Urinary bladder (tissue), 4 donors: ENCODE results near the gene COPE. TPM values are rescaled to one million over a fixed set of nuclear protein-coding genes. Genes with fewer than 3 reads are reported as not detected.
"Not testable (repeated sequence)": the region's sequence is repeated elsewhere in the genome, so short reads cannot be mapped to it uniquely, and the experiment has no call there.

Source experiments
- DNase-seq: peaks from one replicate; pipeline ENCODE4 v3.0.0-alpha.2; 2015; ENCODE audit errors: extremely low spot score
- H3K27ac ChIP-seq: one replicate; pipeline ENCODE4 v1.5.1; 2013; ENCODE audit warnings: low read depth, mild to moderate bottlenecking, moderate library complexity
- H3K36me3 ChIP-seq: one replicate; pipeline ENCODE4 v1.6.1; 2013; ENCODE audit warnings: mild to moderate bottlenecking, moderate library complexity; ENCODE audit not compliant: insufficient read depth
- H3K4me1 ChIP-seq: one replicate; pipeline ENCODE4 v1.6.1; 2013; ENCODE audit warnings: mild to moderate bottlenecking, moderate library complexity; ENCODE audit not compliant: insufficient read depth
- H3K4me3 ChIP-seq: one replicate; pipeline ENCODE4 v1.5.1; 2013; ENCODE audit warnings: low read depth, low read length
- WGBS: extraction: QIAGEN DNeasy Blood & Tissue Kit; methylation state at CpG from one replicate; pipeline ENCODE4 v1.1.7; 2013; 5-methylcytosine and 5-hydroxymethylcytosine counted together
- polyA plus RNA-seq: library from polyadenylated mRNA; stranded (reverse); fragments of 200-250 nt; gene quantifications from one replicate; pipeline ENCODE4 v1.2.3, GENCODE V29; 2013
- total RNA-seq: library from RNA; depleted of rRNA; stranded (reverse); fragments of >200 nt; gene quantifications from one replicate; pipeline ENCODE4 v1.2.3, GENCODE V29; 2014
- donor health status: healthy with polysubstance abuse.
- donor health status: healthy.

COPE gene
- total and polyA plus RNA-seq, 2 donors, result 47.1 to 188 TPM

DNA sequence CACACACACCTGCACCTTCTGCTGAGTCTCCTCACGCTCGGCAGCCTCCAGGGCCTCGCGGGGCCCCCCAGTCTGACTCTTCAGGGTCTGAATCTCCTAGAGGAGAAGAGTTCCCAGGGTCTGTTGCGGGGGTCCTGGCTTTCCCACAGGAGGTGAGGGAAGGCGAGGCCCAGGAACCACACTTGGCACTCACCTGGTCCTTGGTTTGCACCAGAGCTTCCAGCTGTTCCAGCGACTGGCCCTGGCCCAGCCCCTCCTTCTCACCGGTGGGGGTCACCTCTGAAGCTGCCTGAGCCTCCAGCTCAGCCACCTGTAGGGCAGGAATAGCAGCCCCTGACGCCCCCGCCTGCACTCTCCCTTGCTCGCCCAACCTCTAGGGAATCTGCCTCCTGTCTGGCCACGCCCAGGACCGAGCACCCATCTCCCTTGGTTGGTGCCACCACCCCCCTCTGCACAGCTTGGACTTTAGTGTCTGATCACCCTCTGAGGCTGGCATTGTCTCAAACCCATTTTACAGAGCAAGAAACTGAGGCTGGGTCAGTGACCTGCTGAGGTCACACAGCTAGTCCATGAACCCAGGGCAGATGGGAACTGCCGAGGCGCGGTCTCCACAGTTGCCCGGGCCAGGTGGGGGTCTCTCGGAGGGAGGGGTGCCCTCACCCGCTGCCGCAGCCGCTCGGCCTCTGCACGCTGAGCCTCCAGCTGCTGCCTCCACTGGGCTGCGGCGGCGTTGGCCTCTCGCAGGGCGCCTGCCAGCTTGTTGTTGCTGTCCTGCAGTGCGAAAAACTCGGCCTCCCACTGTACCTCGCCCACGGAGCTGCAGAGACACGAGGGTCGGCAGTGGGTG, 12.4 kb upstream of the COPE start:
- no peak overlapping the region for H3K27ac ChIP-seq
- no peak for DNase-seq
- no peak overlapping the region for H3K4me3 ChIP-seq
- peaks cover 2% of the 10 kb centered on the region for H3K4me1 ChIP-seq
- no peaks in the 10 kb centered on the region for H3K36me3 ChIP-seq
- WGBS, result 87% methylated on average over 34 of the region's 34 CpGs

DNA sequence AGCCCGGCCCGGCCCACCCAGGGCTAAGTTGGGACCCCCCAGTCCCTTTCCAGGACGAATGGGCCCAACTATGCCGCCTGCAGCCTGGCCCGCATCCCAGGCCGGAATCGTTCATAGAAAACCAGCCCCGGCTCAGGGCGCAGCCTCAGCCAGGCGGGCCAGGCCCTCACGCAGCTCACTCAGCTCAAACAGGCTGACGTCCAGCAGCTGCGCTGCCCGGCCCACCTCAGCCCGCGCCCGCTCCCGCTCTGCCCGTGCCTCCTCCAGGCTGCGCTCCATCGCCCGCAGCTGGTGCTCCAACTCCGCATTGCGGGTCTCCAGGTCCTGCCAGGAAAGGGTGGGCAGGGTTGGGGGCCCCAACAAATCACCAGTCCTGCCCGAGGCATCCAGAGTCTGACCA, 10.1 kb upstream of the COPE start:
- Histone ChIP-seq H3K4me1 (peaks cover 2% of the 10 kb centered on the region), H3K36me3 (peaks cover 4% of the 10 kb centered on the region), H3K4me3 (no peak overlapping the region), H3K27ac (no peak overlapping the region)
- WGBS, result 90% methylated on average over 25 of the region's 25 CpGs
- DNase-seq, result no peak

DNA sequence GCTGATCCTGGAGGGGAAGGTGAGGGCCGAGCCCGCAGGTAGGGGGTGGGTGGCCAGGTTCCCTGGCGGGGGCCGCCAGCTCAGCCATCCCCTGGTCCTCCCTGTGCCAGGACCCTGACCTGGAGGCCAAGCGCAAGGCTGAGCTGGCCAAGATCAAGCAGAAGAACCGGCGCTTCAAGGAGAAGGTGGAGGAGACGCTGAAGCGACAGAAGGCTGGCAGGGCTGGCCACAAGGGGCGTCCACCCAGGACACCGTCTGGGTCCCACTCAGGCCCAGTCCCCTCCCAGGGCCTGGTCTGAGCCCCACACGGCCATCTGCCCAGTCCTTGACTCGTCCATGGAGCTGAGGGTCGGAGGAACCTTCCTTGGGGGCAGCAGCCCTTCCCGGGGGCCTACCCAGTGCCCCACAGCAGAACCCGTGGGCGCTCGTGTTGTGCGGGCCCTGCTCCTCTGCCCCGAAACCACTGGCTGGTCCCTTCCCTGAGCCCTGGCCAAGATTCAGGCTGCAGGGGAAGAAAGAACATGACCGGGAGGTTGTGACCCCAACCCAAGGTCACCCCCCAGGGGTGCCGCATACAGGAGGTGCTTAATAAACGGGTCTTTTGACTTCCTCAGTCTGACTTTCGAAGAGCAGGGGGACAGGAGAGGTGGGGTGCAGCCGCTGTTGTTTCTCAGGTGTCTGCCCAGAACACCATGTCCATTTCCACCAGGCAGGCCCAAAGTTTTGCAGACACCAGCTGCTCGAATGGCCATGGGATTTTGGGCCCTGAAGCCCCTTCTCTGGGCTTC, 9.0 kb upstream of the COPE start:
- DNase-seq, result no peak
- no peak overlapping the region for H3K27ac ChIP-seq
- peaks cover 4% of the 10 kb centered on the region for H3K36me3 ChIP-seq
- 88% methylated on average over 26 of the region's 26 CpGs for WGBS
- peaks cover 2% of the 10 kb centered on the region for H3K4me1 ChIP-seq
- no peak overlapping the region for H3K4me3 ChIP-seq

DNA sequence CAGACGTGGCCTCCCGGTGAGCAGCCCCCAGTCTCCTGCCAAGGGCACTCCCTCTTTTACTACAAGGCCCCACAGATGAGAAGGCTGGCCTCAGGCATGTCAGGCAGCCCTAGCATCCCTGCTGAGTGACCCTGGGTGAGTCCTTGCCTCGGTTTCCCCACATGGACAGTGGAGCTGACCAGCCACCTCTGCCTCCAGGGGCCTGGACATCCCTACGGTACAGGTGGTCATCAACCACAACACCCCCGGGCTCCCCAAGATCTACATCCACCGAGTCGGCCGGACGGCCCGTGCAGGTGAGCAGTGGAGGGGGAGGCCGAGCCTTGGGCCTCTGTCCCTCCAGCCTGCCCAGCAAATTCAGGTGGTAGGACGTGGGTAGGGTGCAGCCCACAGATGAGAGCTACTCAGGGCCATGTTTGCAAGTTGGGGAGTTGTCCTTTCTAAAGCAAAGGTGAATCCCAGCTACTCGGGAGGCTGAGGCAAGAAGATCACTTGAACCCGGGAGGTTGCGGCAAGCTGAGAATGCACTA, 5.6 kb upstream of the COPE start:
- Histone ChIP-seq H3K27ac (no peak overlapping the region), H3K4me3 (no peak overlapping the region), H3K4me1 (no peaks in the 10 kb centered on the region), H3K36me3 (peaks cover 7% of the 10 kb centered on the region)
- no peak for DNase-seq
- WGBS, result 93% methylated on average over 15 of the region's 15 CpGs

DNA sequence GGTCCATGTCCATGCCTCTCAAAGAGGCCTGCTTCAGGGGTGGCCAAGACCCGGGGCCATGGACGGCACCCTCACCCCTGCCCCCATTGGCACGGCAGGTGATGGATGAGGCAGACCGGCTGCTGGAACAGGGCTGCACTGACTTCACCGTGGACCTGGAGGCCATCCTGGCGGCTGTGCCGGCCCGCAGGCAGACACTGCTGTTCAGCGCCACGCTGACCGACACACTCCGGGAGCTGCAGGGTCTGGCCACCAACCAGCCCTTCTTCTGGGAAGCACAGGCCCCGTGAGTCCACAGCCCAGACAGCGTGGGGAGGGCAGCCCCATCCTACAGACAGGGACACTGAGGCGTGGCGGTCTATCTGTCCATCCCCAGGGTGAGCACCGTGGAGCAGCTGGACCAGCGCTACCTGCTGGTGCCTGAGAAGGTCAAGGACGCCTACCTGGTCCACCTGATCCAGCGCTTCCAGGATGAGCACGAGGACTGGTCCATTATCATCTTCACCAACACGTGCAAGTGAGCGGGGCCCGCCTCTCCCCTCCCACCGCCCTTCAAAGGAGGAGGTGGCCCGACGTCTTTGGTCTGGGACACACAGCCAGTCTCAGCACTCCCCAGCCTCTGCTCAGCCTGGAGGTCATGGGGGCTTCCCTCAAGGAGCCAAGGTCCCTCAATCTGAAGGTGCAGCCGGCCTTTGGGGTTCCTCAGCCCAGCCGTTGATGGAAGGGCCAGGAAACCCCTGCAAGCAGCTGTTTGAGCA, 3.2 kb upstream of the COPE start:
- no peak overlapping the region for H3K4me3 ChIP-seq
- no peaks in the 10 kb centered on the region for H3K4me1 ChIP-seq
- WGBS, result 82% methylated on average over 29 of the region's 29 CpGs
- H3K27ac ChIP-seq, result no peak overlapping the region
- DNase-seq, result no peak
- peaks cover 7% of the 10 kb centered on the region for H3K36me3 ChIP-seq

DNA sequence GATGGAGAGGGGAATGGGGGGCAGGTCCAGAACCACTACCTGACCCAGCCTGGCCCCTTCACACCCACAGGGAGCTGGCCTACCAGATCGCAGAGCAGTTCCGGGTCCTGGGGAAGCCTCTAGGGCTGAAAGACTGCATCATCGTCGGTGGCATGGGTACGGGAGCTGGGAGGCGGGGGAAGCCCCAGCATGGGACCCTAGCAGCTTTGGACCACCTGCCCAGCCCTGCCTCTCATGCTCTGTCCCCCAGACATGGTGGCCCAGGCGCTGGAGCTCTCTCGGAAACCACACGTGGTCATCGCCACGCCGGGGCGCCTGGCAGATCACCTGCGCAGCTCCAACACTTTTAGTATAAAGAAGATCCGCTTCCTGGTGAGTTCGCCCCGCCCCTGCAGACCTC, 2.4 kb upstream of the COPE start:
- no peaks in the 10 kb centered on the region for H3K4me1 ChIP-seq
- DNase-seq, result no peak
- no peak overlapping the region for H3K4me3 ChIP-seq
- no peak overlapping the region for H3K27ac ChIP-seq
- peaks cover 7% of the 10 kb centered on the region for H3K36me3 ChIP-seq
- WGBS, result 94% methylated on average over 17 of the region's 17 CpGs

DNA sequence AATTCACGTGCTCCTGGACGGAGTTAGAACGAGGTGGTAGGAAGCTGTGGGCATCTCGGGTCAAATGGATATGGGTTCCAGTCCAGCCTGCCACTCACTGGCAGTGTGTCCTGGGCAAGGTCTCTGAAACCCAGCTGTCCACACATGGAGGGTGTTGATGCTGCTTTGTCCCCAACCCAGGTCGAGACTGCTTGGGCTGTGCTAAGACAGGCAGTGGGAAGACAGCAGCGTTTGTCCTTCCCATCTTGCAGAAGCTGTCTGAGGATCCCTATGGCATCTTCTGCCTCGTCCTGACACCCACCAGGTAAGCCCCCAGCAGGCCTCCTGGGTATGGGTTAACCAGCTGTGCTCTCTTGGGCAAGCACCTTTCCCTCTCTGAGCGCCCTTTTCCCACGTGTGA, 1.2 kb upstream of the COPE start:
- H3K4me3 ChIP-seq, result peak overlapping the region; percentile 69
- H3K36me3 ChIP-seq, result peaks cover 7% of the 10 kb centered on the region
- H3K27ac ChIP-seq, result no peak overlapping the region
- DNase-seq, result no peak
- H3K4me1 ChIP-seq, result no peaks in the 10 kb centered on the region
- WGBS, result 57% methylated on average over 9 of the region's 9 CpGs

DNA sequence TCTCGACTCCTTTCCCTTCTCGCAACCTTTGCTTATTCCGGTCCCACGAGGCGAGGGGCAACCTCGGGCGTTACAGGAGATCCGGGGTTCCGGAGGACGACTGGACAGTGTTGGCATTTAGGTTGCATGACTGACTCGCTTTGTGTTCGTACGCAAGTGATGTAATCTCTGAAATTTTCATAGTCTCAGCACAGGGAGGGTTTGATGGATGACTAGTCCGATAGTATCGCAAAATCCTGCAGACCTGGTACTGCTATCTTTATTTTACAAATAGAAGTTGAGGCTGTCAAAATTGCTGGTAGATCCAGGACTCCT, 670 bp upstream of the COPE start:
- no peak for DNase-seq
- no peaks in the 10 kb centered on the region for H3K4me1 ChIP-seq
- H3K4me3 ChIP-seq, result peak overlapping the region; percentile 69
- H3K36me3 ChIP-seq, result peaks cover 6% of the 10 kb centered on the region
- H3K27ac ChIP-seq, result peak overlapping the region; percentile 11
- under 1% methylated on average over 15 of the region's 15 CpGs for WGBS

DNA sequence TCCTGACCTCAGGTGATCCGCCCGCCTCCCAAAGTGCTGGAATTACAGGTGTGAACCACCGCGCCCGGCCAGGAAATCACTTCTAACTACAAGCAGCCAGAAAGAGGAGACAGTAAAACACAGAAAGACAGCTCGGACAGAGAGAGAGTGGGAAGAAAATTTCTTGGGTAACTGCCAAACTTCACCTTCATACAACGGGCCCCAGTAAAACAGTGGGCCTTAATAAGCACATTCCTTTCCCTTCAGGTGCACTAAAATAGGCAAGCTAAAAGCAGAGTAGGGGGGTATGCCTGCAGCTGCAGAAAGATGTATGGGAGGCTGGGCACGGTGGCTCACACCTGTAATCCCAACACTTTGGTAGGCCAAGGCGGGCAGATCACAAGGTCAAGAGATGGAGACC, 1.6 kb downstream of the COPE start:
- not testable (repeated sequence) for H3K4me3 ChIP-seq, H3K36me3 ChIP-seq, H3K4me1 ChIP-seq, DNase-seq, H3K27ac ChIP-seq
- 84% methylated on average over 9 of the region's 9 CpGs for WGBS

DNA sequence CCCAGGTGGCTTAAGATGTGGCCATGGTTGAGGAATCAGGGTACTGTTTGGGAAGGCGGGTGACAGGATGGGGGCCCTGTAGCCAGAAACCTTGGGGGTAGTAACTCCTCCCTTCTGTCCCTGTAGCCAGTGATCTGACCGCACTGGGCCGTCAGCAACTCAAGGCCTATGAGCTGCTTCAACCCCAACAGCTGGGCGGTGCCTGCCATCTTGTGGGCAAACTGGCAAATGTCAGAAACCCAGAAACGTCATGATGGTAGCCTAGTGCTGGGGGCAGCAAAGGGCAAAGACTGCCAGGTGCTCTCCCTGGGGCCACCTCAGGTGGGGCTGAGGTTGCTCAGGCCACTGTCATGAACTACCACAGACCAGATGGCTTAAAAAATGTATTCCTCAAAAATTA, 3.5 kb downstream of the COPE start:
- no peaks in the 10 kb centered on the region for H3K4me1 ChIP-seq
- 52% methylated on average over 5 of the region's 5 CpGs for WGBS
- no peaks in the 10 kb centered on the region for H3K36me3 ChIP-seq
- no peak overlapping the region for H3K27ac ChIP-seq
- H3K4me3 ChIP-seq, result no peak overlapping the region
- no peak for DNase-seq

DNA sequence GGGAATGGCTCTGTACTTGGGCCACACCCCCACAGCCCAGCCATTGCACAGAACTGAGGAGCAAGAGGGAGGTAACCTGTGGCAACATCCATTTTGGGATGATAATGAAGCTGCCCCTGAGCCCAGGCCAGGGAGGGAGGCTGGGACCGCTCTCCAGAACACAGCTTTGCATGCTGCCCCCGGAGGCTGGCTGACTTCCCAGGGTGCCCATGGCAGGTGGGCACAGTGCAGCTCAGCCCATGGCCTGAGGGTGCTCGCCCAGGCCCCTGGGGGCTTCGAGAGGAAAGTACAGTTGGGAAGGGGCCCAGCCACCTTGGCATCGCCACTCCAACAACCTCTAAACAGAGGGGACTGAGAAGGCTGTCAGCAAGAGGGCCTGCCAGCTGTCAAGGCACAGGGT, 5.7 kb downstream of the COPE start:
- H3K4me3 ChIP-seq, result no peak overlapping the region
- 91% methylated on average over 5 of the region's 5 CpGs for WGBS
- no peaks in the 10 kb centered on the region for H3K36me3 ChIP-seq
- H3K27ac ChIP-seq, result no peak overlapping the region
- DNase-seq, result no peak
- no peaks in the 10 kb centered on the region for H3K4me1 ChIP-seq

DNA sequence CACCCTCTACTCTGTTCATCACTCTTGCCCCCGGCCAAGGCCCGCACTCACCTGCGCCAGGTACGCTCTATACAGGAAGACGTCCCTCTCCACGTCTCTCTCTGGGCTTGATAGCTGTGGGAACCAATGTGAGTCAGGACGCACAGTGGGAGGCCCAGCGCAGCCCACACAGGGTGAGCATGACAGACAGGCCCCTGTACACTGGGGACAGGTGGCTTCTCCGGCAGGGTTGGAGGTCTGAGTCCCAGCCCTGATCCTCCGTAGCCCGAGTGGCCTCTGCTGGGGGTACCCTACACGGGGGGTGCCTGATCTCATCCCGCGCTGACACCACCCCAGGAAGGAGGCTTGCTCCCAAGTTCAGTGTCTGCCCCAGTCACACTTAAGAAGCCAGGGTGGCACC, 6.3 kb downstream of the COPE start:
- H3K36me3 ChIP-seq, result no peaks in the 10 kb centered on the region
- 95% methylated on average over 14 of the region's 14 CpGs for WGBS
- DNase-seq, result no peak

DNA sequence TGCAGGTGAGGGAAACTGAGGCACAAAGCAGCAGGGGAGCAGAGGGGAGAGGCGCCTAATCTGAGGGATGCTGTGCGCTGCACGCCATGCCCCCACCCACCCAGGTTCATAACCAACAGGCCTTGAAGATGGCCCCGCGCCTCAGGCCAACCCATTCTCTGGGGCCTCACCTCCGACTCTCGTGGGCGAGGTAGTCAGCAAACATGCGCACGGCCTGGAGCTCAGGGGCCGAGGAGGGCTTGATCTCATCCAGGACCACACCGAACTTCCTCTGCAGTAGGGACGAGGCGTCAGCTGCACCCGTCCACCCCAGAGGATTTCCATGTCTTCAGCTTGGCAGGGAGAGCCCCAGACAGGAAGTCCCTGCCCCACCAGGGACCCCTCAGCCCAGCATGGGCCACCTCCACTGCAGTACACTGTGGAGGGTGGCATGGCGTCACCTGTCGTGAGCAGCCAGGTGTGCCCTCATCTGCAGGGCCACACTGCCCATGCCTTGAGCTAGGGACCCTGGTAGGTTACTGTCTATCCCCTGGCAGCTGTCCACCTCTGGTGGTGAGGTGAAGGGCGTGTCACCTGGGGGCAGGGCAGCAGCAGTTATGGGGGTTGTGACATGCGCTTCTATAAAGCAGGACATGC, 8.3 kb downstream of the COPE start:
- no peak for DNase-seq
- no peaks in the 10 kb centered on the region for H3K36me3 ChIP-seq

More for the DNA sequence above, 6.3 kb downstream of the COPE start:
- no peak overlapping the region for H3K4me3 ChIP-seq
- no peaks in the 10 kb centered on the region for H3K4me1 ChIP-seq
- H3K27ac ChIP-seq, result no peak overlapping the region

More for the DNA sequence above, 8.3 kb downstream of the COPE start:
- Histone ChIP-seq H3K4me1 (no peaks in the 10 kb centered on the region), H3K27ac (no peak overlapping the region), H3K4me3 (no peak overlapping the region)
- 93% methylated on average over 19 of the region's 19 CpGs for WGBS
